Skeletal muscle satellite cell (primary cell): Measurements from ENCODE around the gene CDKN2AIP.
"Not testable (repeated sequence)": the region's sequence is repeated elsewhere in the genome, so short reads cannot be mapped to it uniquely, and the experiment has no call there.

Experiments used
- H3K27me3 ChIP-seq: 2 replicates; pipeline ENCODE4 v1.7.0; 2013; ENCODE audit warnings: low read length; ENCODE audit not compliant: control insufficient read depth, insufficient read depth
- H3K36me3 ChIP-seq: 2 replicates; pipeline ENCODE4 v1.7.0; 2013; ENCODE audit warnings: mild to moderate bottlenecking, control low read depth, low read length; ENCODE audit not compliant: insufficient read depth
- H3K4me1 ChIP-seq: 2 replicates; pipeline ENCODE4 v1.7.0; 2013; ENCODE audit warnings: low read length; ENCODE audit not compliant: control insufficient read depth, insufficient read depth
- H3K4me2 ChIP-seq: 2 replicates; pipeline ENCODE4 v1.7.0; 2013; ENCODE audit warnings: mild to moderate bottlenecking, low read length
- H3K4me3 ChIP-seq: 2 replicates; pipeline ENCODE4 v1.7.0; 2013; ENCODE audit warnings: low read length
- H3K9ac ChIP-seq: 2 replicates; pipeline ENCODE4 v1.7.0; 2013; ENCODE audit warnings: mild to moderate bottlenecking, low read depth, low read length, moderate library complexity
- H3K9me3 ChIP-seq: replicated peaks from 2 replicates; pipeline ENCODE4 v1.7.0; 2013; ENCODE audit warnings: mild to moderate bottlenecking, control low read depth, low read length

Gene CDKN2AIP

GRCh38 chr4:183478926-183479325 lies 34.5 kb downstream of the CDKN2AIP start:
- H3K4me1 ChIP-seq = no peaks in the 10 kb centered on the region
- no peak overlapping the region for H3K4me3 ChIP-seq
- H3K4me2 ChIP-seq = no peak overlapping the region
- no peaks in the 10 kb centered on the region for H3K27me3 ChIP-seq
- no peaks in the 10 kb centered on the region for H3K9me3 ChIP-seq
- no peaks in the 10 kb centered on the region for H3K36me3 ChIP-seq
- no peak overlapping the region for H3K9ac ChIP-seq

- not testable (repeated sequence) for H3K4me3 ChIP-seq, H3K9ac ChIP-seq, H3K9me3 ChIP-seq, H3K36me3 ChIP-seq, H3K27me3 ChIP-seq, H3K4me2 ChIP-seq
- peaks cover 14% of the 10 kb centered on the region for H3K4me1 ChIP-seq
Measured at GRCh38 chr4:183482515-183483095, 38.2 kb downstream of the CDKN2AIP start.

- H3K4me2 ChIP-seq = no peak overlapping the region
- H3K9me3 ChIP-seq = no peaks in the 10 kb centered on the region
- H3K4me3 ChIP-seq = no peak overlapping the region
- peaks cover 14% of the 10 kb centered on the region for H3K4me1 ChIP-seq
- H3K36me3 ChIP-seq = no peaks in the 10 kb centered on the region
- no peak overlapping the region for H3K9ac ChIP-seq
- H3K27me3 ChIP-seq = no peaks in the 10 kb centered on the region
Measured at GRCh38 chr4:183483997-183484396, 39.6 kb downstream of the CDKN2AIP start.

- Histone ChIP-seq H3K36me3 (no peaks in the 10 kb centered on the region), H3K9me3 (no peaks in the 10 kb centered on the region), H3K9ac (no peak overlapping the region), H3K4me3 (no peak overlapping the region), H3K27me3 (no peaks in the 10 kb centered on the region), H3K4me1 (peaks cover 14% of the 10 kb centered on the region), H3K4me2 (no peak overlapping the region)
Measured at GRCh38 chr4:183485411-183486160, 41.1 kb downstream of the CDKN2AIP start.

GRCh38 chr4:183492791-183493222 lies 48.4 kb downstream of the CDKN2AIP start:
- no peak overlapping the region for H3K4me3 ChIP-seq
- no peaks in the 10 kb centered on the region for H3K27me3 ChIP-seq
- peaks cover 10% of the 10 kb centered on the region for H3K4me1 ChIP-seq
- no peak overlapping the region for H3K9ac ChIP-seq
- no peak overlapping the region for H3K4me2 ChIP-seq
- H3K9me3 ChIP-seq = no peaks in the 10 kb centered on the region
- H3K36me3 ChIP-seq = no peaks in the 10 kb centered on the region

- Histone ChIP-seq H3K4me1 (peaks cover 10% of the 10 kb centered on the region), H3K4me3 (no peak overlapping the region), H3K4me2 (no peak overlapping the region), H3K27me3 (no peaks in the 10 kb centered on the region), H3K9ac (no peak overlapping the region), H3K9me3 (no peaks in the 10 kb centered on the region), H3K36me3 (no peaks in the 10 kb centered on the region)
Measured at GRCh38 chr4:183493246-183493645, 48.8 kb downstream of the CDKN2AIP start.

- Histone ChIP-seq H3K36me3 (no peaks in the 10 kb centered on the region), H3K4me1 (peaks cover 10% of the 10 kb centered on the region), H3K27me3 (no peaks in the 10 kb centered on the region), H3K4me2 (no peak overlapping the region), H3K9me3 (no peaks in the 10 kb centered on the region), H3K9ac (no peak overlapping the region), H3K4me3 (no peak overlapping the region)
Measured at GRCh38 chr4:183495184-183495583, 50.7 kb downstream of the CDKN2AIP start.
